Keratinocyte (primary cell): Measurements from ENCODE around the gene ZEB1.
"Not testable (repeated sequence)": the region's sequence is repeated elsewhere in the genome, so short reads cannot be mapped to it uniquely, and the experiment has no call there.

ENCODE experiments used
- CTCF ChIP-seq, 3 experiments: IDR thresholded peaks in 1 of 3; conservative IDR thresholded peaks in 1 of 3; optimal IDR thresholded peaks in 1 of 3; 2 replicates in 2 of 3; 3 replicates in 1 of 3; pipeline versions ENCODE3 to v1.5.1; 2011; ENCODE audit warnings: low read length in 3 of 3, mild to moderate bottlenecking in 3 of 3, moderate library complexity in 2 of 3, control low read depth in 1 of 3, inconsistent platforms in 1 of 3; ENCODE audit not compliant: insufficient read depth in 2 of 3; ENCODE audit errors: extremely low read depth in 1 of 3
- EZH2 ChIP-seq: IDR thresholded peaks from one replicate; pipeline ENCODE4 v1.6.1; 2012; ENCODE audit warnings: inconsistent platforms, mild to moderate bottlenecking, low read length, moderate library complexity

- TF ChIP-seq CTCF (optimal IDR thresholded peaks at IDR 0.05 in 1 of 3, IDR thresholded peaks at IDR 0.05 in 1 of 3, conservative IDR thresholded peaks at IDR 0.05 in 1 of 3; ENCODE audit: extremely low read depth in 1 of 3, insufficient read depth in 2 of 3, low read length in 3 of 3); EZH2: not testable (repeated sequence)
These were observed 42.5 kb downstream of the ZEB1 start for GRCh38 chr10:31361475-31361874.
